Thyroid gland (tissue), 4 donors: ENCODE data around the gene RNF121. TPM values are rescaled to one million over a fixed set of nuclear protein-coding genes. Genes with fewer than 3 reads are reported as not detected.

Experiments
- DNase-seq, 2 donors: peaks; one replicate each; pipeline ENCODE4 v3.0.0-alpha.2; 2019
- H3K27ac ChIP-seq, 3 donors: fragments of 200-600 bp; sonication (generic); 1 replicate in 2 of 3; 2 replicates in 1 of 3; pipeline ENCODE4 v1.5.1; 2016 to 2019; ENCODE audit warnings: mild to moderate bottlenecking in 1 of 3, moderate library complexity in 1 of 3
- H3K27me3 ChIP-seq: fragments of 200-600 bp; sonication (generic); one replicate; pipeline ENCODE4 v1.5.1; 2019
- H3K36me3 ChIP-seq, 2 donors: fragments of 200-600 bp; sonication (generic); one replicate each; pipeline ENCODE4 v1.5.1; 2016 to 2019
- H3K4me1 ChIP-seq, 2 donors: fragments of 200-600 bp; sonication (generic); one replicate each; pipeline ENCODE4 v1.5.1; 2017 to 2019
- H3K4me3 ChIP-seq, 3 donors: fragments of 200-600 bp; sonication (generic); replicated peaks in 1 of 3; 1 replicate in 2 of 3; 2 replicates in 1 of 3; pipeline ENCODE4 v1.5.1; 2016; ENCODE audit warnings: mild to moderate bottlenecking in 1 of 3
- H3K9me3 ChIP-seq: fragments of 200-600 bp; sonication (generic); one replicate; pipeline ENCODE4 v1.5.1; 2017
- POLR2A ChIP-seq, 2 donors: fragments of 450-650 bp; IDR thresholded peaks; one replicate each; pipeline ENCODE4 v1.6.1; 2017; ENCODE audit warnings: antibody characterized with exemption in 2 of 2, mild to moderate bottlenecking in 2 of 2, moderate library complexity in 1 of 2
- WGBS, 2 donors: methylation state at CpG; one replicate each; pipeline ENCODE4 v1.1.5; 2017; 5-methylcytosine and 5-hydroxymethylcytosine counted together
- intact Hi-C: fragments of 100-400 bp; cut with DNase I; formaldehyde crosslinking; loops from one replicate; pipeline ENCODE4 v1.15.1; 2023
- total RNA-seq, 4 donors: library from RNA; depleted of rRNA; stranded (reverse); fragments of >200 nt; gene quantifications; one replicate each; pipeline ENCODE4 v1.2.3, GENCODE V29; 2016
- TF ChIP-seq, protein P1 (sequence below), 6 experiments: fragments of 200-600 bp in 3 of 6; fragments of 450-650 bp in 3 of 6; sonication (generic) in 3 of 6; IDR thresholded peaks; one replicate each; pipeline ENCODE4 v1.5.1; 2016 to 2019; ENCODE audit warnings: antibody characterized with exemption in 6 of 6, mild to moderate bottlenecking in 2 of 6, inconsistent platforms in 1 of 6, moderate library complexity in 1 of 6

RNF121 gene
- total RNA-seq, 4 donors from 2014 or later = 41.9 to 64.4 (median 54.7) TPM

DNA sequence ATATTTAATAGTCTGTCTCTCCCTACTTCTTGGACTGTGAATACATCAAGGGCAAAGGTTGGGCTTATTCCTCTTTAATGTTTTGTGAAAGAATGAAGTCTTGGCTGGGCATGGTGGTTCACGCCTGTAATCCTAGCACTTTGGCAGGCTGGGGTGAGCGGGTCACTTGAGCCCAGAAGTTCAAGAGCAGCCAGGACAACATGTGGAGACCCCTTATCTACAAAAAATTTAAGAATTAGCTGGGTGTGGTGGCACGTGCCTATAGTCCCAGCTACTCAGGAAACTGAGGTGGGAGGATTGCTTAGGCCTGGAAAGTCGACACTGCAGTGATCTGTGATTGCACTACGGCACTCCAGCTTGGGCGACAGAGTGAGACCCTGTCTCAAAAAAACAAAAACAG is 20.2 kb downstream of the RNF121 start:
- 90 to 91% methylated on average over 6 of the region's 6 CpGs for WGBS, 2 donors
- DNase-seq = no peak
- Histone ChIP-seq H3K9me3 (no peaks in the 10 kb centered on the region), H3K27me3 (no peaks in the 10 kb centered on the region), H3K4me3 (no peak overlapping the region), H3K27ac (no peak overlapping the region), H3K4me1 (peaks cover 4 to 20% of the 10 kb centered on the region in 2 donors), H3K36me3 (no peaks in the 10 kb centered on the region)
- no peak for TF ChIP-seq POLR2A (IDR thresholded peaks at IDR 0.05)
- TF ChIP-seq, protein P1, sequence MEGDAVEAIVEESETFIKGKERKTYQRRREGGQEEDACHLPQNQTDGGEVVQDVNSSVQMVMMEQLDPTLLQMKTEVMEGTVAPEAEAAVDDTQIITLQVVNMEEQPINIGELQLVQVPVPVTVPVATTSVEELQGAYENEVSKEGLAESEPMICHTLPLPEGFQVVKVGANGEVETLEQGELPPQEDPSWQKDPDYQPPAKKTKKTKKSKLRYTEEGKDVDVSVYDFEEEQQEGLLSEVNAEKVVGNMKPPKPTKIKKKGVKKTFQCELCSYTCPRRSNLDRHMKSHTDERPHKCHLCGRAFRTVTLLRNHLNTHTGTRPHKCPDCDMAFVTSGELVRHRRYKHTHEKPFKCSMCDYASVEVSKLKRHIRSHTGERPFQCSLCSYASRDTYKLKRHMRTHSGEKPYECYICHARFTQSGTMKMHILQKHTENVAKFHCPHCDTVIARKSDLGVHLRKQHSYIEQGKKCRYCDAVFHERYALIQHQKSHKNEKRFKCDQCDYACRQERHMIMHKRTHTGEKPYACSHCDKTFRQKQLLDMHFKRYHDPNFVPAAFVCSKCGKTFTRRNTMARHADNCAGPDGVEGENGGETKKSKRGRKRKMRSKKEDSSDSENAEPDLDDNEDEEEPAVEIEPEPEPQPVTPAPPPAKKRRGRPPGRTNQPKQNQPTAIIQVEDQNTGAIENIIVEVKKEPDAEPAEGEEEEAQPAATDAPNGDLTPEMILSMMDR (IDR thresholded peaks at IDR 0.05) = no peak
- intact Hi-C loops = no loop called here

DNA sequence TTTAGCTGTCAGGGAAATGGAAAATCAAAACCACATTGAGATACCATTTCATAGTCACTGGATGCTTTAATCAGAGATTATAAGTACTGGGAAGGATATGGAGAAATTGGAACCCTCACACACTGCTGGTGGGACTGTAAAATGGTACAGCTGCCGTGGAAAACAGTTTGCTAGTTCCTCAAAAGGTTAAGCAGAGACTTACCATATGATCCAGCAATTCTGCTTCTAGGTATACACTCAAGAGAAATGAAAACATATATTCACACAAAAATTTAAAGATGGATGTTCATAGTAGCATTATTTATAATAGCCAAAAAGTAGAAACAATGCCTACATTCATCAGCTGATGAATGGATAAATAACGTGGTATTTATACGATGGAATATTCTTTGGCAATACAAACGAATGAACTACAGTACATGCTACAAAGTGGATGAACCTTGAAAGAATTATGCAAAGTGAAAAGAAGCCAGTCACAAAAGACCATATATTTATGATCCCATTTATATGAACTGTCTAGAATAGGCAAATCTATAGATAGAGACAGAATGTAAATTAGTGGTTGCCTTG is 23.0 kb downstream of the RNF121 start:
- no peak overlapping the region for H3K4me3 ChIP-seq
- no peak for DNase-seq
- H3K36me3 ChIP-seq = no peaks in the 10 kb centered on the region
- intact Hi-C loops = no loop called here
- no peak for TF ChIP-seq POLR2A (IDR thresholded peaks at IDR 0.05)
- TF ChIP-seq, protein P1 (IDR thresholded peaks at IDR 0.05) = no peak
- no peaks in the 10 kb centered on the region for H3K27me3 ChIP-seq
- WGBS, 2 donors = 94% methylated on average over 4 of the region's 4 CpGs
- H3K27ac ChIP-seq = no peak overlapping the region
- no peaks in the 10 kb centered on the region for H3K9me3 ChIP-seq
- H3K4me1 ChIP-seq = peaks cover 4 to 22% of the 10 kb centered on the region in 2 donors

DNA sequence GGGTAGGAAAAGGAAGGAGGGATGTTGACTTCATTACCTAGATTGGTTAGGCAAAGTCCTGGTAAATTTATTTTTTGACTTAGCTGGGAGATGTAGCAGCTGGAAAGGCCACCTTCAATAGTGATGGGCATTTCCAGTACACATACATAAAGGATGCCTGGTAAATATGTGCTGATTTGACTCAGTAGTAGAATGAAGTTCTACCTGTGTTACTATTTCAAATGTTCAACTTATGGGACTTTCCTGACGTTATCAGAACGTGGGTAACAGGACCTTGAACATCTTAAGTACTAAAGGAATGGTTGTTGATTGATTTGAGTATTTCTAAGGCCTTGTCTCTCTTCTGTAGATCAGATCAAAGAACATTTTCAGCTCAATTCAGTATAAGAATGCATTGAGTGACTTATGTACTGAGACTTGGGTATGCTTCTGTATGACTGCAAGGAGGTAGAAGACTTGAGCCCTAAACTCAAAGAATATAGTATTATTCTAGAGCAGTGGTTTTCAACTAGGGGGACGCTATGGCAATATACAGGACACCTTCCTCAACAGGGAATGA is 27.1 kb downstream of the RNF121 start:
- Histone ChIP-seq H3K4me1 (peaks cover 0 to 9% of the 10 kb centered on the region in 2 donors), H3K4me3 (no peak overlapping the region), H3K27ac (no peak overlapping the region), H3K9me3 (no peaks in the 10 kb centered on the region), H3K27me3 (no peaks in the 10 kb centered on the region), H3K36me3 (peaks cover 0 to 2% of the 10 kb centered on the region in 2 donors)
- no peak for DNase-seq
- 64 to 65% methylated on average over 3 of the region's 3 CpGs for WGBS, 2 donors
- TF ChIP-seq, protein P1 (IDR thresholded peaks at IDR 0.05) = no peak
- no peak for TF ChIP-seq POLR2A (IDR thresholded peaks at IDR 0.05)
- intact Hi-C loops = no loop called here

DNA sequence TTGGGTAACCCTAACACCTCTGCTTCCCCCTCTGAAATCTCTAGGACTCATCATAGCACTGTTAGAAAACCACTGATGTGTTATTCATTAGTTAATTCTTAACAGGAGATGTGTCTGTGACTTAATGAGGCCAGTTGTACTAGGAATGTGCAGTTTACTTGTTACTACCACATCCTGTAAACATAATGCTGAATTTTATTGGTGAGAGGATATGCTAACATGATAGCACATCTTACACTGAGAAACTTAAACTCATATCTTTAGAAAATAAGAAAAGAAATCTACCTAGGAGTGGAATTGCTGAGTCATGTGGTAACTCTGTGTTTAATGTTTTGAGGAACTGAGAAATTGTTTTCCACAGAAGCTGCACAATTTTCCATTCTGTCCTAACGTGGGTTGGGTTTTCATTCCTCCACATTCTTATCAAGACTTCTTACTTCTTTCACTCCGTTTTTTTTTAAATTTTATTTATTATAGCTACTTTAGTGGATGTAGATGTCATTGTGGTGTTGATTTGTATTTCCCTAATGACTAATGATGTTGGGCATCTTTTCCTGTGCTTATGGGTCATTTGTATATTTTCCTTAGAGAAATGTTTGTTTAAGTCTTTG is 33.7 kb downstream of the RNF121 start:
- Histone ChIP-seq H3K27ac (peak overlapping the region in 2 of 3 donors; percentile 13 to 47), H3K9me3 (no peaks in the 10 kb centered on the region), H3K36me3 (peaks cover 2 to 4% of the 10 kb centered on the region in 2 donors), H3K4me3 (no peak overlapping the region), H3K27me3 (no peaks in the 10 kb centered on the region), H3K4me1 (no peaks in the 10 kb centered on the region)
- intact Hi-C loops = no loop called here
- DNase-seq = no peak
- TF ChIP-seq, protein P1 (IDR thresholded peaks at IDR 0.05) = no peak
- TF ChIP-seq POLR2A (IDR thresholded peaks at IDR 0.05) = no peak
- 63 to 73% methylated on average over 2 of the region's 2 CpGs for WGBS, 2 donors

DNA sequence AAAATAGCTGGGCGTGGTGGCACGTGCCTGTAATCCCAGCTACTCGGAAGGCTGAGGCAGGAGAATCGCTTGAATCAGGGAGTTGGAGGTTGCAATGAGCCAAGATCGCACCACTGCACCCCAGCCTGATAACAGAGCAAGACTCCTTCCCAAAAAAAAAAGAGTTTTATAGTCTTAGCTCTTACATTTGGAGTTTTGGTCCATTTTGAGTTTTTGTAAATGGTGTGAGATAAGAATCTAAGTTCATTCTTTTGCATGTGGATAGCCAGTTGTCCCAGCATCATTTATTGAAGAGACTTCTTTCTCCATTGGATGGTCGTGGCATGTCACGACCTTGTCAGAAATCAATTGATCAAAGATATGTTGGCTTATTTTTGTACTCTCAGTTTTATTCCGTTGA is 34.6 kb downstream of the RNF121 start:
- 96 to 97% methylated on average over 8 of the region's 8 CpGs for WGBS, 2 donors
- no peak overlapping the region for H3K27ac ChIP-seq
- H3K36me3 ChIP-seq = peaks cover 2 to 4% of the 10 kb centered on the region in 2 donors

More for the DNA sequence above, 34.6 kb downstream of the RNF121 start:
- TF ChIP-seq, protein P1 (IDR thresholded peaks at IDR 0.05) = no peak
- TF ChIP-seq POLR2A (IDR thresholded peaks at IDR 0.05) = no peak
- H3K27me3 ChIP-seq = no peaks in the 10 kb centered on the region
- no peaks in the 10 kb centered on the region for H3K9me3 ChIP-seq
- intact Hi-C loops = no loop called here
- no peak for DNase-seq
- H3K4me1 ChIP-seq = no peaks in the 10 kb centered on the region
- H3K4me3 ChIP-seq = no peak overlapping the region
